SK-N-SH treated with all-trans-retinoic acid at 6 μM for 48 hours (cell line): ENCODE measurements around the gene GLI3.

ENCODE experiments used
- ARNTL ChIP-seq: fragments of 450-650 bp; formaldehyde crosslinking; IDR thresholded peaks from 2 replicates; pipeline ENCODE4 v1.5.0; 2020; ENCODE audit warnings: low read depth, mild to moderate bottlenecking, moderate library complexity, borderline replicate concordance
- ISL1 ChIP-seq: fragments of 250-450 bp; sonication (Bioruptor Pico); IDR thresholded peaks from 2 replicates; pipeline ENCODE4 v2.1.2; 2022; ENCODE audit warnings: mild to moderate bottlenecking, moderate library complexity
- OSR1 ChIP-seq: fragments of 250-450 bp; sonication (Bioruptor Pico); IDR thresholded peaks from 2 replicates; pipeline ENCODE4 v1.8.0; 2022; ENCODE audit warnings: moderate library complexity, mild to moderate bottlenecking, inconsistent platforms
- POU6F1 ChIP-seq: fragments of 250-450 bp; sonication (Bioruptor Pico); IDR thresholded peaks from 2 replicates; pipeline ENCODE4 v1.8.0; 2021; ENCODE audit warnings: low read depth, mild to moderate bottlenecking, moderate library complexity, borderline replicate concordance
- PPARA ChIP-seq: fragments of 250-450 bp; sonication (Bioruptor Pico); IDR thresholded peaks from 2 replicates; pipeline ENCODE4 v1.5.0; 2020; ENCODE audit warnings: mild to moderate bottlenecking, borderline replicate concordance
- RARB ChIP-seq: fragments of 250-450 bp; sonication (Bioruptor Pico); IDR thresholded peaks from 2 replicates; pipeline ENCODE4 v1.8.0; 2021; ENCODE audit warnings: mild to moderate bottlenecking, moderate library complexity
- SNAI2 ChIP-seq: fragments of 250-450 bp; sonication (Bioruptor Pico); IDR thresholded peaks from 2 replicates; pipeline ENCODE4 v1.5.0; 2020; ENCODE audit warnings: mild to moderate bottlenecking, moderate library complexity
- TCF4 ChIP-seq: fragments of 250-450 bp; sonication (Bioruptor Pico); IDR thresholded peaks from 2 replicates; pipeline ENCODE4 v1.8.0; 2021; ENCODE audit warnings: mild to moderate bottlenecking, moderate library complexity, borderline replicate concordance
- ZFP30 ChIP-seq: fragments of 450-650 bp; formaldehyde crosslinking; IDR thresholded peaks from 2 replicates; pipeline ENCODE4 v1.5.0; 2022; ENCODE audit warnings: mild to moderate bottlenecking, moderate library complexity
- TF ChIP-seq, protein P1 (sequence below): fragments of 250-450 bp; sonication (Bioruptor Pico); IDR thresholded peaks from 2 replicates; pipeline ENCODE4 v1.8.0; 2020; ENCODE audit warnings: mild to moderate bottlenecking, moderate library complexity, borderline replicate concordance
- TF ChIP-seq, protein P2 (sequence below): fragments of 250-450 bp; sonication (Bioruptor Pico); IDR thresholded peaks from 2 replicates; pipeline ENCODE4 v1.5.1; 2021; ENCODE audit warnings: mild to moderate bottlenecking, moderate library complexity
- TF ChIP-seq, protein P3 (sequence below): fragments of 250-450 bp; sonication (Bioruptor Pico); IDR thresholded peaks from 2 replicates; pipeline ENCODE4 v1.5.1; 2020; ENCODE audit warnings: low read depth, mild to moderate bottlenecking, moderate library complexity

DNA sequence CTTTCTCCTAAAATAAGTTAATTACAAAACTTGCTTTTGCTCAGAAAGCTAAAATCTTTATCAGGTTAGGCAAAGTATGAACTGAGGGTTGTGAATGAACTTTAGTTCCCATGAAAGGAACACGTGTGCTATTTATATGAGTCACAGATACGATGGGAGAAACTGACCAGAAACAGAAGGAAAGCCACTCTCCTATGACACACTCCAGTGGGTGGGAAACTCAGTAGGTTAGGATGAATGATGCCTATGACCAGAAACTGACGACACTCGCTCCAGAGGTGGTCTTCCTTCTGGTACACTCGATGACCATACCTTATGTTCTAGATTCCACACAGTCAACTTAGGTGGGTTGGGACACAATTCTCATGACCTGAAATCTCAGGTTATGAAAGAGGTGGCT is 318.4 kb downstream of the GLI3 start:
- TF ChIP-seq, protein P1, sequence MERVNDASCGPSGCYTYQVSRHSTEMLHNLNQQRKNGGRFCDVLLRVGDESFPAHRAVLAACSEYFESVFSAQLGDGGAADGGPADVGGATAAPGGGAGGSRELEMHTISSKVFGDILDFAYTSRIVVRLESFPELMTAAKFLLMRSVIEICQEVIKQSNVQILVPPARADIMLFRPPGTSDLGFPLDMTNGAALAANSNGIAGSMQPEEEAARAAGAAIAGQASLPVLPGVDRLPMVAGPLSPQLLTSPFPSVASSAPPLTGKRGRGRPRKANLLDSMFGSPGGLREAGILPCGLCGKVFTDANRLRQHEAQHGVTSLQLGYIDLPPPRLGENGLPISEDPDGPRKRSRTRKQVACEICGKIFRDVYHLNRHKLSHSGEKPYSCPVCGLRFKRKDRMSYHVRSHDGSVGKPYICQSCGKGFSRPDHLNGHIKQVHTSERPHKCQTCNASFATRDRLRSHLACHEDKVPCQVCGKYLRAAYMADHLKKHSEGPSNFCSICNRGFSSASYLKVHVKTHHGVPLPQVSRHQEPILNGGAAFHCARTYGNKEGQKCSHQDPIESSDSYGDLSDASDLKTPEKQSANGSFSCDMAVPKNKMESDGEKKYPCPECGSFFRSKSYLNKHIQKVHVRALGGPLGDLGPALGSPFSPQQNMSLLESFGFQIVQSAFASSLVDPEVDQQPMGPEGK (CRISPR knock-in tag), result no peak
- TF ChIP-seq ARNTL (CRISPR knock-in tag) (no peak), ISL1 (CRISPR knock-in tag) (no peak), SNAI2 (CRISPR knock-in tag) (no peak), TCF4 (CRISPR knock-in tag) (no peak), RARB (CRISPR knock-in tag) (no peak), POU6F1 (no peak), PPARA (CRISPR knock-in tag) (no peak), ZFP30 (CRISPR knock-in tag) (no peak), OSR1 (CRISPR knock-in tag) (no peak)
- TF ChIP-seq, protein P2, sequence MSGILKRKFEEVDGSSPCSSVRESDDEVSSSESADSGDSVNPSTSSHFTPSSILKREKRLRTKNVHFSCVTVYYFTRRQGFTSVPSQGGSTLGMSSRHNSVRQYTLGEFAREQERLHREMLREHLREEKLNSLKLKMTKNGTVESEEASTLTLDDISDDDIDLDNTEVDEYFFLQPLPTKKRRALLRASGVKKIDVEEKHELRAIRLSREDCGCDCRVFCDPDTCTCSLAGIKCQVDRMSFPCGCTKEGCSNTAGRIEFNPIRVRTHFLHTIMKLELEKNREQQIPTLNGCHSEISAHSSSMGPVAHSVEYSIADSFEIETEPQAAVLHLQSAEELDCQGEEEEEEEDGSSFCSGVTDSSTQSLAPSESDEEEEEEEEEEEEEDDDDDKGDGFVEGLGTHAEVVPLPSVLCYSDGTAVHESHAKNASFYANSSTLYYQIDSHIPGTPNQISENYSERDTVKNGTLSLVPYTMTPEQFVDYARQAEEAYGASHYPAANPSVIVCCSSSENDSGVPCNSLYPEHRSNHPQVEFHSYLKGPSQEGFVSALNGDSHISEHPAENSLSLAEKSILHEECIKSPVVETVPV (CRISPR knock-in tag), result no peak
- TF ChIP-seq, protein P3, sequence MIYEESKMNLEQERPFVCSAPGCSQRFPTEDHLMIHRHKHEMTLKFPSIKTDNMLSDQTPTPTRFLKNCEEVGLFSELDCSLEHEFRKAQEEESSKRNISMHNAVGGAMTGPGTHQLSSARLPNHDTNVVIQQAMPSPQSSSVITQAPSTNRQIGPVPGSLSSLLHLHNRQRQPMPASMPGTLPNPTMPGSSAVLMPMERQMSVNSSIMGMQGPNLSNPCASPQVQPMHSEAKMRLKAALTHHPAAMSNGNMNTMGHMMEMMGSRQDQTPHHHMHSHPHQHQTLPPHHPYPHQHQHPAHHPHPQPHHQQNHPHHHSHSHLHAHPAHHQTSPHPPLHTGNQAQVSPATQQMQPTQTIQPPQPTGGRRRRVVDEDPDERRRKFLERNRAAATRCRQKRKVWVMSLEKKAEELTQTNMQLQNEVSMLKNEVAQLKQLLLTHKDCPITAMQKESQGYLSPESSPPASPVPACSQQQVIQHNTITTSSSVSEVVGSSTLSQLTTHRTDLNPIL (CRISPR knock-in tag), result no peak
